G401 (cell line): Measurements from ENCODE around the gene PDIA6. TPM values are rescaled to one million over a fixed set of nuclear protein-coding genes. Genes with fewer than 3 reads are reported as not detected.
"Not testable (repeated sequence)": the region's sequence is repeated elsewhere in the genome, so short reads cannot be mapped to it uniquely, and the experiment has no call there.

Source experiments
- DNase-seq: peaks from one replicate; pipeline ENCODE4 v3.0.0-alpha.2; 2015; ENCODE audit warnings: low spot score
- in situ Hi-C: cut with HindIII; loops from 2 replicates; pipeline ENCODE4 v1.10.0; 2016; ENCODE audit warnings: low sequenced_read_pairs, mixed read lengths
- total RNA-seq: library from RNA; depleted of rRNA; stranded (reverse); fragments of >200 nt; shearing (Covaris generic); gene quantifications from 2 replicates; pipeline ENCODE4 v1.2.3, GENCODE V29; 2014

Gene PDIA6
- total RNA-seq, 1 experiment from 2014 or later = 429 TPM

DNA sequence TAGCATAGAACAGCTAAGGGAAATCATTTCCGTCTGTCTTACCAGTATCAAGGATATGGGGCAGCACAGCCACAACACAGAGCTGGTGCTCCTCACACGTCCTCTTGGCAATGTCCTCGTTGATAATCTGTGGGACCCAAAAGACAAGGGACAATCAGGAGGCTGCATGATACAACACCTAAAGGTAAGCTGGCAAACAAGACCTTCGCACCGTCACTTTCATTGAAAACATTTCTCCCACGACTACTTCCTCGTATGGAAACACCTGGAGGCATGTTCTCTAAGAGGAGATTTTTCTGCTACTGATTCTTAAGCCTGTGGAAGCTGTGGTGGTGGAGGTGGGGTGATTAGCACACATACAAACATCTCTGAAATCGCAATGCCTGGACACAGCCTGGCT is 23.7 kb downstream of the PDIA6 start:
- DNase-seq = no peak
- in situ Hi-C loops = no loop called here

DNA sequence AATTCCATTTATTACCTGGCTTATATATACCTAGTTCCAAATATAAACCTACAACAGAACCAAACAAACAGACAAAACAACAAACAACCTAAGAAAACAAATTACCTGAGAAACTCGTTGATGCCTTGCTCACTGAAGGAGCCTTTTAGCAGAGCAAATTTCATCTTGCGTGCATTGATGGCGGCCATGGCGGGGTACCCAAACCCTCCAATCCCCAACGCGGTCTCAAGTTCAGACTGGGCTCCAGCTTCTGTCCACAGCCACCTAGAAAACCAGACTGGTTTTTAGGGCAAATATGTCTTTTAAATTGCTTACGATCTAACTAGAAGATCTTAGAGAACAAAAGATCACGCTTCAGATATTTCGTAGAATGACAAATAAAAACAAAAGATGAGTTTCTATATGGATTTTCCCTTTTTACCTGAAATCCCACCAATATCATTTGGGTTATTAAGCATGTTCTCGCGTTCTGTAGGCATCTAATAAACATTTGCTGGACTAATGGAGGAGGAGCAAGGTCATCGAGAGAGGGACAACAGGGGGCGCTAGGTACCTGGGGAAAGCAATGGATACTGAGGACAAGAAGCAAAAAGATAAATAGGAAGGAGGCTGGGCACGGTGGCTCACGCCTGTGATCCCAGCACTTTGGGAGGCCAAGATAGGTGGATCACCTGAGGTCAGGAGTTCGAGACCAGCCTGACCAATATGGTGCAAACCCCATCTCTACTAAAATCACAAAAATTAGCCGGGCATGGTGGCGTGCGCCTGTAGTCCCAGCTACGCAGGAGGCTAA is 25.2 kb downstream of the PDIA6 start:
- in situ Hi-C loops = no loop called here
- DNase-seq = peak; percentile 9

DNA sequence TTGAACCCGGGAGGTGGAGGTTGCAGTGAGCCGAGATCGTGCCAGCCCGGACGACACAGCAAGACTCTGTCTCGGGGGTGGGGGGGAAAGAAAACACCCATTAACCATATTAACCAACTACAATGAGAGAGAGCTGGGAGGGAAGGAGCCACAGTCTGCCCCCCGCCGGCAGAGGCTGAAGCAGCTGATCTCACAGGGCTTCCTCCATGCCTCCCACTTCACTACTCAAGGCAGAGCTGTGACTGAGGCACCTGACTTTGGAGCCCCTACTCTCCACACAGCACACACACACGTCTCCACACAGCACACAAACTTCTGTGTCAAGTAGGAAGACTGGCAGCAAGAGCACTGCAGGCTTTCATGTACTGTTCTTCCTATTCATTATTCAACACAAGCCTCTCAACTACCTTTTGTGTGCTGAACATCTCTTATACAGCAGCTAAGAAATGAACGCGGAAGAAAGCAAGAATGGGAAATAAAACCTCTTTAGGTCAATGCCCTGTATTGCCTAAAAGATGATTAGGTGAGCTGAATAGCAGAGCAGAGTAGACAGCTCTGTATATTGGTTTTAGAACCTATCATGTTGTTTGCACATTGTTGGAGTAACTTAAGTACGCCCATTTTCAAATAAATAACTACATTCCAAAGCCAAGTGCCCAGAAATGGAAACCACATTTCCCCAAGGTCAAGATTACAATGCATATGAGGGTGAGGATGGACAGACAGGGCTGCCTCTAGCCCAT is 26.2 kb downstream of the PDIA6 start:
- no peak for DNase-seq
- in situ Hi-C loops = no loop called here

DNA sequence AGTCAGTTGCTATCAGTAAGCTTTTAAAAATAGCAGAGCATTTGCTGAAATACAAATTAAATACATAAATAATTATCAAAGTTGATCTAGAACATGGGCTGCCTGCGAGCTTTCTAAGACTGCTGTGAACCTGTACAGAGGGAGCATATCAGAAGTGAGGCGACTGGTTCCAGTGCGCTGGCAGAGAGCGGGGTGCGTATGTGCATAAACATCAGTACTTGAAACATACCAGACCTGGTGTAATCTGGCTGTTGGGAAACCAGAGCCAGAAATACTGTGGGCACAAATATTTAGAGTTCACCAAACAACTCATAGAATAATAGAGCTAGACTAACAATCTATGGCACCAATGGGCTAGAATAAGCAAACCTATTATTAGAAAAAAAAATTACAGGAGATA is 27.3 kb downstream of the PDIA6 start:
- in situ Hi-C loops = no loop called here
- no peak for DNase-seq

DNA sequence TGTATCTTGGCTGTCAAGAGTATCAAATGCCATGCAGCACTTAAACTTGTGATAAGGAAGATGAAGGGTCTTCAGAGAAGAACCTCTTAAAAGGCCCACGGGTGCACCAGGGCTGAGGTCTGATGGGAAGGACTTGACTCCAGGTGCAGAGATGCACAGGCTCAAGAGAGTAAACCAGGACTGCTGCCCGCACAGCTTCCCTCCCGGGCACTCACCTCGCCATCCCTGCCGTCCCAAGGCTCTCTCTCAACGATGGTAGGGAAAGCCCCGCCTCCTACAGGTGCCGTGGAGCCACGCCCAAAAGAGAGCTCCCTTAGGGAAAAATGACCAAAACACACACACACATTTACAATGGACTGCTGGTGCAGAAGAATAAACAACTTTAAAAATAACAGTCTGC is 27.9 kb downstream of the PDIA6 start:
- DNase-seq = no peak
- in situ Hi-C loops = no loop called here

DNA sequence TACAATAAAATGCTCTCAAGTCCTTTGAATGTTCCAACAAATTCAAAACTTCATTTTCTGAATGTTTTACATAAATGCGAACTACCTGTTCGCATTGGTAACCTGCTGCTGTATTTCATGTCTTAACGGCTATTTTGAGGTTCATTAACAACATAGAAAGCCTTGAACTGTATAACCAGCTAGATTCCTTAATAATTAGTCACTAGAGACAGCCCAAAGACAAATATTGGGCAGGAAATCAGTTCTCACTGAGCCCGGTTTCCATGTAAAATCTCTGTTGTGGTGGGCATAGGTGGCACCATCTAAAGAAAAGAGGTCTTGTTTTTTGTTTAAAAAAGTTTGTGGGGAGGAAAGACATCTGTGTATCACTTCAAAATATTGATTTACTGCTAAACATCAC is 29.2 kb downstream of the PDIA6 start:
- no peak for DNase-seq
- in situ Hi-C loops = no loop called here

DNA sequence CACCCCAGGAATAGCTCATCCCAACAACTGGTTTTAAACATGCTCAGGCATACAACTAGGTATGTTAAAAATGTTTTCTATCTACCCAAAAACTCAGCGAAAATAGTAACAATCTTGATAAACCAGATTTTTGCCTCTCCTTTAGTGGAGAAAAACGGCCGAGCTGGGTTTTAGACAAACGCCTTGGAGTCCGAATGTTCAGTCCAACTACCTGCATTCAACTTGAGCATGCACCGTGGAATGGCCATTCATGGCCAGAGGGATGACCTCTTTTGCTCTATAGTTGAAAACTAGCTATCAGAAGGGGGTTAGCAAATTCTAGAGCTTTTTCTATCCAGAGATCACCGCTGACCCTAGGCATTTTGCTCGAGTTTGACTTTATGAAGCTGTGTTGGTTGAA is 30.8 kb downstream of the PDIA6 start:
- in situ Hi-C loops = no loop called here

DNA sequence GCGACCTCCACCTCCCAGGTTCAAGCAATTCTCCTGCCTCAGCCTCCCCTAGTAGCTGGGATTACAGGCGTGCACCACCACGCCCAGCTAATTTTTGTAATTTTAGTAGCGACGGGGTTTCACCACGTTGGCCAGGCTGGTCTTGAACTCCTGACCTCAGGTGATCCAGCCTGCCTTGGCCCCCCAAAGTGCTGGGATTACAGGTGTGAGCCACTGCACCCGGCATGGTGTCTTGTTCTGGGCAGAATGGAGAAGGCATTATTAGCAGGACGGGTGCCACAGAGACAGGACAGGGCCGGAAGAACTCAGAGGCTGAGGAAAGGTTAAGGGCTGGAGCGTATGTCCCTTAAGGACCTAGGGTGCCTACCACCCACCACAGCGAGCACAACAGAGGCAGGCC is 31.8 kb downstream of the PDIA6 start:
- in situ Hi-C loops, DNase-seq: not testable (repeated sequence)

More for the DNA sequence above, 30.8 kb downstream of the PDIA6 start:
- no peak for DNase-seq

DNA sequence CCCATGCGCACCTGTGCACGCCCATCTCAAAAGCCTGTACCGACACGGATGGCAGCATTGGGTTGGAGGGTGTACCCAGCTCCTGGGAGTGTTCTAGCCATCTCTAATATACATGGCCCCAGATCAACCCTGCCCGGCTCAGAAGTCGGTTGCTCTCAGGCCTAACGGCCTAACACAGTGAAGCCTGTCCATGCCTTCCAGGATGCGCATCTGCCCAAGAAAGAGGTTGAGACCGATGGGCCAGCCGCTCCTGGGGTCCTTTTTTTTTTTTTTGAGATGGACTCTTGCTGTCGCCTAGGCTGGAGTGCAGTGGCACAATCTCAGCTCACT is 32.1 kb downstream of the PDIA6 start:
- in situ Hi-C loops = no loop called here
- DNase-seq = no peak

DNA sequence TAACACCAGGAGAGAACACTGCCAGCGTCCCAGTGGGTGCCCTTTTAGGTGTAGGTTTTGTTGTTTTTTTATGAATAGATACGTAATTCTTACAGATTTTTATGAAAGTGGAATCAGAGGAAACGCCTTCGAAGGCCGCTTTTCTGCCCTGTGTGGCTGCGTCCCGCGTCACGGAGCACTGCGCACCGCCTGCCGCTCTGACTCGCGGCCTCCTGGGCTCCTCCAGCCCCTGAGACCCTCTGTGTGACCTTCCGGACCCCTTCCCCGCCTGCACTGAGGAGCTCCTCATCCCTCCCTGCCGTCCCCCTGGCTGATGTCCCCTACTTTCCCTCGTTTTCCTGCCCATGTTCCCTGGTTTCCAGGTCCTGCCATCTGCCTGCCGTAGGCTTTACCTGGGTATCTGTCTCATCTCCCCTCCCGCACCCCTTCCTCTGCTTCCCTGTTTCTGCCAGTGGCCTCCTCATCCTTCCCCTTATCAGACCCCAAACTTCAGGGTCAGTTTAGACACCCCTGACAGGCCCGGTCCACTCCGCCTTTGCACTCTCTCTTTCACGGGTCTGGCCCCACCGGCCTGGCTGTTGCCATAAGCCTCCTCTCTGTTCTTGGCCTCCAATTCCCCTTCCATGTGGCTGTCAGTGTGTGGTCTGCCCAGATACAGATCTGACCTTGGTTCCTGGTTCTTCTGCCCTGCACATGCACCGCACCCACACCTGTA is 32.7 kb downstream of the PDIA6 start:
- no peak for DNase-seq
- in situ Hi-C loops = no loop called here

DNA sequence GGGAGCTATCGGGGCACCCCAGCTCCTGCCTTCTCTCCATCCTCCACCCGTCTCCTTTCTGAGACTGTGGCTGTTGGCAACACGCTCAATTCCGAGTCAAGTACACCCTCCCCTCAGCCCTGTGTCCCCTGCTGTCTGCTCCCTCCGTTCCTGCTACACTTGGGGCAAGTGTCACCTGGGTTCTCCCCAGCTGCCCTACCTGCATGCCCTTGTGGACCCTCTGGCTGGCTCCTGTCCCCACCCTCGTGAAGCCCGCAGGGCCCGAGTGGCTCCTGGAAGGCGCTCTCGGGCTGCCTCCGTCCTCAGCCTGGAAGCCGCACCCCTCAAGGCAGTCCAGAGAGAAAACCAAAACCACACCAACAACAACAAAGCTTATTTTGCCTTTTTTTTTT is 33.9 kb downstream of the PDIA6 start:
- in situ Hi-C loops = no loop called here
- DNase-seq = no peak

DNA sequence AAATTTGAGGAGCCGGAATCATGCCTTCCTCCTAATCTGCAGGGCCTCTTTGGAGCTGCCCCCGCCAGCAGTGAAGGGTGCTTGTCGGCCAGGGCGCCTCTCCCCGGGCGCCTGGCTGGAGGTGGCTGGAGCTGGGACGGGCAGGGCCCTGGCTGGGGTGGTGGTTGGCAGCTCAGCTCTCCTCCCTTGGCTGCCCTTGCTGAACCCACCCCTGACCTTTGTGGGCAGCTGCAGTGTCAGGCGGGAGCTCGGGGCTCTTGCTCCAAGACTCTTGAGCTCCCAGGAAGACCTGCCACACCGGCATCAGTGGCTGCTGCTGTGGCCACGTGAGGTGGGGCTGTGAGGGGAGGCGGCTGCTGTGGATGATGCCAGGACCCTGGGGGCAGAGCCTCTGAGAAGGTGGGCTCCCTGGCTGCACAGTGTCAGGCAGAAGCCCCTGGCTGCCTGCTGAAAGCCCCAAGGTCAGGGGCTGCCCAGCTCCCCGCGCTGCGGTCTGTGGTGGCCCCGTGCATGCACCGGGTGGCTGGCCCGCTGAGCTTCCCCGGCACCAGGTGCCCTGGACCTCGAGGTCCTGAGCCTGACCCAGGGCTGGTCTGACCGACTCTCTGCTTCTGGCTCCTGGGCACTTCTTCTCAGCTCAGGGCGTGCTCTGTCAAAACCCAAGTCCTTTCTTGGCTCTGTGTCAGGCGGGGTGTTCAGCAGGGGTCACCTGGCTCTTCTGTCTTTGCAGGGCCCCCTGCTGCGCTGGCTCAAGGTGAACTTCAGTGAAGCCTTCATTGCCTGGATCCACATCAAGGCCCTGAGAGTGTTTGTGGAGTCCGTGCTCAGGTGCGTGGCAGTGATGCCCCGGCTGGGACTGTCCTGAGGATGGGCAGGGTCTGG is 34.5 kb downstream of the PDIA6 start:
- in situ Hi-C loops = no loop called here
- DNase-seq = no peak

DNA sequence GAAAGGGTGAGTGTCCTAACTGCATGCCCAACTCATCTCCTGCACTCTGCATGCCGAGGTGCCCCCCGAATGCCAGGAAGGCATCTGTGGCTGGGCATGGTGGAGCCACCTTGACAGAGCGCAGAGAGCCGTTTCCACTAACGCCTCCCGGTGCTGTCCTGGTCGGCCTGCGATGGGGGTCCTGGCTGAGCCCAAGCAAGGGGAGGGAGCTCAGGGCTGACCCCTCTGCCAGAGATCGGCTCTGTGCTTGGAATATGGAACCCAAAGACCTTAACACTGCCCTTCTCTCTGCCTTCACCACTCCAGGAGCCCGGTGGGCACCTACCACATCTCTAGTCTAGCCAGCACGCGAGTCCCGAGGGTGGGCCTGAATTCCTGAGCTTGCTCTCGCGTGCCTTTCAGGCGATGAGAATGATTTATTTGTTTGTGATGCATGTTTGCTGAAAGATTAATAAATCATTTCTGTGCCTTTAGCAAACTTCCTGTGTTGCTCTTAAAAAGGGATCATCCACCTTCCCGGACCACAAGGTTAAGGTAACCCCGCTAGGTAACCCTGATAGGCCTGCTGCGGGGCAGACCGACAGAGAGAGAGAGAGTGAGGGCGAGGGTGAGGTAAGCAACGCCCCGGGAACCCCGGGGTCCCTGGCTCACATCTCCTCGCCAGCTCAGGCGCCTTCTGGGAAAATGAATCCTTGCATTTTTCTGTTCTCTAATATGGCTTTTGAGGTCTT is 35.3 kb downstream of the PDIA6 start:
- in situ Hi-C loops = no loop called here
- no peak for DNase-seq

DNA sequence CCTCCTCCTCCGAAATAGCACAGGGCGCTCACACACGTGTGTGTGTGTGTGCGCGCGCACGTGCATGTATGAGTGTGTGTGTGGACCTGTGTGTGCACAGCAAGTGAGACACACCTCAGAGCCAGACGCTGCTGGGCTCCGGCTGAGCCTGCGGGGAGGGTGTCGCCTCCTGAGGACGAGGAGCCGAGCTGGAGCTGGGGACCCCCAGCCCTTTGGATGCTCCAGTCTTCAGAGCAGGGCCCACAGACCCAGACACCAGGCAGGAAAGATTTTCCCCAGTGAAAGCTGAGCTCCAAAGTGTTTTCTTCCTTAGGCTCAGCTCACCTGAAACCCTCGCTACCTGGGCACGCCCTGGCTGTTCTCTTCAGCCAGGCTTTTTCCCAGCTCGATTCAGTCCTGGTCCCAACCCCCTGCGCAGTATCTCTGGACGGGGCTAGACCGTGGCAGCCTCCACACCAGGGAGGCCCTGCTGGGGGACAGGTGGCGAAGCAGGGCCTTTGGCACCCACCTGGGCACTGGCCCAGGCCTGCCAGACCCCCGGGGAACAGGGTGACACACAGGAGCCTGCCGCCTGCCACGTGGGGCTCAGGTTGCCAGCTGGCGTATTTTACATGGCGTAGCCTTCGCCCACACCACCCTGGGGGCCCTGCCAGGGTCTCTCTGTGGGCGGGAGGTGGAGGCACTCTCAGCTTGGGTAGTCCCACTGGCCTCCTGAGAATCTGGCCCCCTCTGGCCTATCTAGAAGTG is 36.2 kb downstream of the PDIA6 start:
- DNase-seq = no peak

DNA sequence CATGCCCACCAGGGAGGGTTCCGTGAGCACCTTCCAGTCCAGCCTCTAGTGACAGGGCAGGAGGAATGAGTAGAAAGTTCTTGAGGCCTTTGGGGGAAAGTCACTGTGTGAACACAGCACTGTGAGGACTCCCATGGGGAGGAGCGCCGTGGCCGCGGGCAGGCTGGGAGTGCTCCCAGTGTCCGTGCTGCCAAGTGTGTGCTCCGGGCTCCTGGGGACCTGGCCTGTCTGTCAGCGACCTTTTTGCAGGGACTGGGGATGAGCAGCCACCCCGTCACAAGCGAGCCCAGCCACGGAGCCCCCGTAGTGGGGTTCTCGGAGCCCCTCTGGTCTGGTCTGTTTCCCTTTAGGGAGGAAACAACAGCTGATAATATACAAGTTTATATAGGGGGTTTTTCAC is 36.8 kb downstream of the PDIA6 start:
- in situ Hi-C loops = no loop called here

More for the DNA sequence above, 36.2 kb downstream of the PDIA6 start:
- in situ Hi-C loops = no loop called here

DNA sequence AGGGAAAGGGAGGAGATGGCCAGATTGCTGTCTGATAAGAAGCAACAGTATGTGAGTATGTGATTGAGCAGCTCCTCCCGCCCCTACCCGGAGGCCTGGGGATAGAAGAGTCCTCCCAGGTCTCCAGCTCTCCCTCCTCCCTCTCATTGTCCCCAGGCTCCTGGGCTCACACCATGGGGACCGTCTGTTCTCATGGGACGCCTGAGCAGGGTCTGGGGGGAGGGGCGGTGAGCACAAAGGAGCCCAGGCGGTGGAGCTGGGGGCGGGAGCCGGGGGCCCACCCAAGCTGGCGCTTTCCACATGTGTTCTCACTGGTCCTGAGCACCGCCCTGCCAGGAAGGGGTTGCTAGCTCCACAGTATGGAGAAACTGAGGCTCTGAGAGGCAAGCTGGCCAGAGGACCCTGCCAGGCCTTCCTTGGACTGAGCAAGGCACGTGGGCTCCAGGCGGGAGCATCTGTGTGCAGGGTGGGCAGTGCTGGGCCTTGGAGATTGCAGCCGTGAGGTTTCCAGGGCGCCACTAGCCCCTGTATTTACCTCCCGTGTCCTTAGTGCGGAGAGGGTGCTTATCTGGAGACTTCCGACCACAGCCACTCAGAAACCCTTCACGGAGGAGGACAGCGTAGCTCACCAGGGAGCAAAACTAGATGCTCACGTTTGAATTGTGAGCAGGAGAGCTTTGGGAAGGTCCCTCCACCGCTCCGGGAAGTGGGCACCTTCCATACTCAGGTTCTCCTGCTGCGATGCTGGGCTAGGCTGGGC is 37.4 kb downstream of the PDIA6 start:
- no peak for DNase-seq
- in situ Hi-C loops = no loop called here

More for the DNA sequence above, 36.8 kb downstream of the PDIA6 start:
- no peak for DNase-seq

DNA sequence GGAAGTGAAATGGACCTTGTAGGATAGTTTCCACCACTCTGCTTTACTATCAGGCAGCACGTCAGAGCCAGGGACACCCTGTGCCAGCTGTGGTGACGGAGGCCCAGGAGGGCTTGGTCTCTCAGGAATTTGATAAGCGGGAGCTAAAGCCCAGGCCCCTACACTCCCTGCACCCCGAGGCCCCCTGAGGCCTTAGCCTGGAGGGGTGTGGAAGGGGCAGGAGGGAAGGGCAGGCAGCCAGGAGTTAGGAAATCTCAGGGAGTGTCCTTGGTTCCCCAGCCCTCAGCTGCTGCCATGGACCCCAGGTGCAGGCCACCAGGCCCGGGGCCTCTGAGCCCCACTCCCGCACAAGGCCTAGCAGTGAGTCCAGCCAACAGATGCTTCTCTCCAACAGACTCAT is 38.2 kb downstream of the PDIA6 start:
- no peak for DNase-seq
- in situ Hi-C loops = no loop called here
